VCaP (cell line): ENCODE results near the gene BANF2.

Source experiments
- H3K27ac ChIP-seq: fragments of 450-650 bp; 2 replicates; pipeline ENCODE4 v1.5.1; 2017
- CTCF ChIP-seq: fragments of 450-650 bp; conservative IDR thresholded peaks from 2 replicates; pipeline ENCODE4 v1.5.1; 2017; ENCODE audit warnings: mild to moderate bottlenecking, moderate library complexity

The BANF2 gene

GRCh38 chr20:17694767-17695166 lies 5.0 kb upstream of the BANF2 start:
- no peak for TF ChIP-seq CTCF
- H3K27ac ChIP-seq = no peak overlapping the region

GRCh38 chr20:17696287-17696686 lies 3.5 kb upstream of the BANF2 start:
- H3K27ac ChIP-seq = no peak overlapping the region
- no peak for TF ChIP-seq CTCF

DNA sequence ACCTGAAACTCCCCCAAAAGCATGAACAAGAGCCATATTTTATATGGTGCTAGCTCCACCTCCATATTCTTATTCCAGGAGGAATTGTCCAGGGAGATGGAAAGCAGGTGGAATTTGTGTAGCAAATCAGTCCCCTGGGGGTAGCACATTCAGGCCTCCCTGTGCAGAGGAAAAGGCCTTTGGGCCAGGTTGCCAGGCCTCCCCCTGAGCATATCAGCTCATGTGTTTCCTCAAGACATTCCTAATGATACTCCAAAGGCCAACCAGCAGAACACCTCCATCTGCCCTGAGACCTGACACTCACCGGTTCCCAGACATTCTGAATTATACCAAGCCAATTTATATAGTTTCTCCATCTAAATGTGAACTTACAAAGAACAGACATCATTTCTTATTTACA lies 2.6 kb upstream of the BANF2 start:
- no peak overlapping the region for H3K27ac ChIP-seq
- TF ChIP-seq CTCF = no peak

GRCh38 chr20:17698384-17698783 lies 1.4 kb upstream of the BANF2 start:
- TF ChIP-seq CTCF = no peak
- no peak overlapping the region for H3K27ac ChIP-seq

- no peak overlapping the region for H3K27ac ChIP-seq
- TF ChIP-seq CTCF = no peak
Measured at GRCh38 chr20:17700637-17701036, 871 bp downstream of the BANF2 start.

DNA sequence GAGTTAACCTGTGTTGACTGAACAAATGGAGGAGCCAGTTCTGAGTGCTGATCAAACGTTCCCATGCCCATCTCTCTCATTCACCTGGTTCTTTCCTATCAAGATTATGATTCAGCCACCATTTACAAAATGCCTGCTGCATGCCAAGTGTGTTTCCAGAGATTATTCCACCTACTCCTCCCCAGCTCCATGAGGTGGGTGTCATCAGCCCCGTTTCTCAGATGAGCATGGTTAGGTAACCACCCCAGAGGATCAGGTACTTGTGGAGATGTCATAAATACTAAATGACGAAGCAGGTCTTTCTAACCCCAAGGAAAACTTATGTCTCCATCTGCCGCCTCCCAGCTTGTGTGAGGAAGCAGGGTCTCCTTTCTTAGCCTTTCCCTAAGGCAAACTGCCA lies 2.1 kb downstream of the BANF2 start:
- no peak overlapping the region for H3K27ac ChIP-seq
- TF ChIP-seq CTCF = no peak

DNA sequence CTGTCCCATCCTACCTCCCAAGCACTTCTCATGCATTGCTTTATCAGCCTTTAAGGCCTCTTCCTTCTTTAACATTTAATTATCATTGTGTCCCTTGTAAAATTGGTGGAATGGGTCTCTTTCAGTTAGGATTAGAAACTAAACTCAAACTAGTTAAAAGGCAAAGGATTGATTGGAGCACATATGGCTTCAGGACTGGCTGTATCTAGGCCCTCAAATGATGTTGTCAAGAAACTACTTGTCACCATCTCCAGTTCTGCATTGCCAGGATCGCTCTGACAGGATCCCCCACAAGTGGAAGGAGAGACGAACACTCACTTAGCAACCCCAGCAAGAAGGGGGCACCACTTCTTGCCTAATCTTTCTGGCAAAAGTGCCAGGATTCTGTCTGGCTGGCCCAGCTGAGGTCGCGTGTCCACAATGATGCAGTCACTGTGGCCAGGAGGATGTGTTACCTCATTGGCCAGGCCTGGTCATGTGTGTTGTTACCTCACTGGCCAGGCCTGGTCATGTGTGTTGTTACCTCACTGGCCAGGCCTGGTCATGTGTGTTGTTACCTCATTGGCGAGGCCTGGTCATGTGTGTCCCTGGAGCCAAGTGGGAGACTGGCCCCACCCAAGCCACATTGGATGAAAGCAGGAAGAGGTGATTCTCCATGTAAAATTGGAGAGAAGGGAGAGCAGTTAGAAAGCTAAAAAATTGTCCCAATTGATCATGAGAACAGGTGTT lies 5.0 kb downstream of the BANF2 start:
- TF ChIP-seq CTCF = no peak
- H3K27ac ChIP-seq = no peak overlapping the region
